GM12878 (cell line): ENCODE measurements around the gene MRPS22. TPM values are rescaled to one million over a fixed set of nuclear protein-coding genes. Genes with fewer than 3 reads are reported as not detected.

Source experiments
- ATAC-seq: fragments of 200-7000 bp; cut with Tn5 transposase; 3 replicates; pipeline ENCODE4 v1.9.1; 2020; ENCODE audit warnings: mild to moderate bottlenecking, moderate library complexity
- BruUV-seq: library from RNA; stranded (reverse); fragments of 400-500 nt; replicated peaks from 2 replicates; lab custom pipeline; 2021; lab: Mats Ljungman, UMichigan
- CTCF ChIA-PET: fragments of 300-600 bp; sonication (Branson Sonifier 250); formaldehyde crosslinking; extraction: SDS; loops from one replicate; lab custom pipeline; 2021; ENCODE audit warnings: inconsistent platforms; lab: Yijun Ruan, JAX
- POLR2A ChIA-PET: fragments of 350-600 bp; formaldehyde crosslinking; extraction: SDS; loops from one replicate; lab custom pipeline; 2021; ENCODE audit warnings: inconsistent platforms; lab: Charles Lee
- RAD21 ChIA-PET: fragments of 300-600 bp; sonication (Branson Sonifier 250); formaldehyde crosslinking; loops from one replicate; lab custom pipeline; 2023; ENCODE audit warnings: antibody characterized with exemption; ENCODE audit not compliant: unreplicated experiment; lab: Charles Lee
- SMC1A ChIA-PET: fragments of 300-600 bp; sonication (Branson Sonifier 250); formaldehyde crosslinking; loops from one replicate; lab custom pipeline; 2023; ENCODE audit not compliant: unreplicated experiment, uncharacterized antibody; lab: Charles Lee
- DNase-seq: peaks from one replicate; pipeline ENCODE4 v3.0.0-alpha.2; 2011; ENCODE audit warnings: low read depth, low spot score
- FAIRE-seq: peaks from 3 replicates; lab custom pipeline; 2011; peaks lifted over from hg19 to GRCh38; lab: Jason Lieb, UNC
- H2AFZ ChIP-seq: 2 replicates; pipeline ENCODE4 v1.6.0; 2011; ENCODE audit warnings: low read depth, low read length, control low read depth; ENCODE audit not compliant: control insufficient read depth
- H3K27ac ChIP-seq: 2 replicates; pipeline ENCODE4 v1.5.1; 2011; ENCODE audit warnings: control low read depth; ENCODE audit not compliant: control insufficient read depth, insufficient read depth
- H3K27me3 ChIP-seq, 2 experiments: replicated peaks in 1 of 2; 2 replicates each; pipeline versions ENCODE4 v1.6.0 to v1.6.1; 2011; ENCODE audit warnings: low read length in 1 of 2; ENCODE audit not compliant: control insufficient read depth in 2 of 2, insufficient read depth in 2 of 2
- H3K36me3 ChIP-seq, 2 experiments: 2 replicates each; pipeline ENCODE4 v1.5.1; 2011; ENCODE audit warnings: low read length in 1 of 2; ENCODE audit not compliant: control insufficient read depth in 2 of 2, insufficient read depth in 2 of 2
- H3K4me1 ChIP-seq: 2 replicates; pipeline ENCODE4 v1.6.1; 2011; ENCODE audit warnings: mild to moderate bottlenecking, low read length, moderate library complexity, mixed read lengths; ENCODE audit not compliant: control insufficient read depth, insufficient read depth
- H3K4me2 ChIP-seq: 2 replicates; pipeline ENCODE4 v1.6.0; 2011; ENCODE audit warnings: control low read depth; ENCODE audit not compliant: control insufficient read depth, insufficient read depth
- H3K4me3 ChIP-seq: fragments of 200-600 bp; sonication (generic); 2 replicates; pipeline ENCODE4 v1.5.1; 2016
- H3K79me2 ChIP-seq: 2 replicates; pipeline ENCODE4 v1.6.0; 2011; ENCODE audit warnings: low read length; ENCODE audit not compliant: control insufficient read depth, insufficient read depth
- H3K9ac ChIP-seq: 2 replicates; pipeline ENCODE4 v1.8.0; 2011; ENCODE audit warnings: low read length, control low read depth, mixed read lengths; ENCODE audit not compliant: control insufficient read depth, insufficient read depth
- H3K9me3 ChIP-seq: replicated peaks from 3 replicates; pipeline ENCODE4 v1.5.1; 2011; ENCODE audit warnings: mild to moderate bottlenecking, low read length; ENCODE audit not compliant: control insufficient read depth, insufficient read depth
- H4K20me1 ChIP-seq: 2 replicates; pipeline ENCODE4 v1.6.0; 2011; ENCODE audit not compliant: control insufficient read depth, insufficient read depth
- IRF5 ChIP-seq: fragments of 450-650 bp; IDR thresholded peaks from 2 replicates; pipeline ENCODE4 v1.6.1; 2017; ENCODE audit warnings: borderline replicate concordance
- KAT2A ChIP-seq: conservative IDR thresholded peaks from 2 replicates; pipeline ENCODE4 v1.6.1; 2011; ENCODE audit warnings: low read depth, low read length; ENCODE audit not compliant: control insufficient read depth
- NRF1 ChIP-seq: conservative IDR thresholded peaks from 2 replicates; pipeline ENCODE4 v1.6.1; 2011; ENCODE audit warnings: mild to moderate bottlenecking, low read depth, low read length, improper control_type of control experiment
- RELA ChIP-seq: fragments of 450-650 bp; IDR thresholded peaks from 2 replicates; pipeline ENCODE4 v1.8.0; 2014; ENCODE audit warnings: borderline replicate concordance; ENCODE audit not compliant: partially characterized antibody
- SKIL ChIP-seq: fragments of 450-650 bp; IDR thresholded peaks from 2 replicates; pipeline ENCODE4 v1.6.1; 2017; ENCODE audit warnings: mild to moderate bottlenecking, low read depth, inconsistent platforms; ENCODE audit not compliant: poor library complexity, severe bottlenecking
- SMARCA5 ChIP-seq: fragments of 450-650 bp; IDR thresholded peaks from 2 replicates; pipeline ENCODE4 v1.6.1; 2017; ENCODE audit warnings: mild to moderate bottlenecking
- ZBED1 ChIP-seq: IDR thresholded peaks from 2 replicates; pipeline ENCODE4 v1.6.1; 2016; ENCODE audit warnings: borderline replicate concordance
- WGBS: methylation state at CpG from one replicate; pipeline ENCODE4 v1.1.6; 2016; ENCODE audit warnings: low lambda C conversion rate; ENCODE audit not compliant: insufficient replicate concordance, insufficient coverage; ENCODE audit errors: missing lambda C conversion rate; 5-methylcytosine and 5-hydroxymethylcytosine counted together
- in situ Hi-C: fragments of 300-500 bp; cut with MboI; formaldehyde crosslinking; loops from 9 replicates; pipeline ENCODE4 v1.14.3; 2018; ENCODE audit warnings: mixed read lengths
- intact Hi-C: fragments of 100-400 bp; cut with micrococcal nuclease; formaldehyde crosslinking; loops from one replicate; pipeline ENCODE4 v1.14.2; 2022; ENCODE audit not compliant: unreplicated experiment
- polyA plus RNA-seq, 11 experiments: library from polyadenylated mRNA; depleted of rRNA in 4 of 11; unstranded in 6 of 11; stranded (reverse) in 5 of 11; fragments of >200 nt; fragmentation: Nextera tagmentation in 4 of 11; fragmentation: Illumina TruSeq in 1 of 11; extraction: Ambion mirVana in 4 of 11; extraction: Trizol in 1 of 11; gene quantifications; 1 replicate in 1 of 11; 2 replicates in 10 of 11; pipeline versions ENCODE4 v1.2.1 to v1.2.3, GENCODE V29; 2011 to 2016; ENCODE audit warnings: inconsistent platforms in 2 of 11, missing spikeins in 2 of 11, low read depth in 1 of 11
- total RNA-seq, 4 experiments: library from RNA; depleted of rRNA in 3 of 4; stranded (reverse); fragments of >200 nt in 3 of 4; fragmentation: Illumina TruSeq in 1 of 4; extraction: Trizol in 1 of 4; gene quantifications; 2 replicates each; pipeline versions ENCODE4 v1.2.1 to v1.2.3, GENCODE V29; 2013 to 2021
- TF ChIP-seq, protein P1 (sequence below): IDR thresholded peaks from 2 replicates; pipeline ENCODE4 v1.6.1; 2012; ENCODE audit warnings: low read depth, low read length, improper control_type of control experiment

The MRPS22 gene
- total and polyA plus RNA-seq, 10 of the 15 experiments (the other 5 are each of a cell fraction or from before 2014, with no cell fraction given): 44.3 to 146 (median 75.2) TPM

DNA sequence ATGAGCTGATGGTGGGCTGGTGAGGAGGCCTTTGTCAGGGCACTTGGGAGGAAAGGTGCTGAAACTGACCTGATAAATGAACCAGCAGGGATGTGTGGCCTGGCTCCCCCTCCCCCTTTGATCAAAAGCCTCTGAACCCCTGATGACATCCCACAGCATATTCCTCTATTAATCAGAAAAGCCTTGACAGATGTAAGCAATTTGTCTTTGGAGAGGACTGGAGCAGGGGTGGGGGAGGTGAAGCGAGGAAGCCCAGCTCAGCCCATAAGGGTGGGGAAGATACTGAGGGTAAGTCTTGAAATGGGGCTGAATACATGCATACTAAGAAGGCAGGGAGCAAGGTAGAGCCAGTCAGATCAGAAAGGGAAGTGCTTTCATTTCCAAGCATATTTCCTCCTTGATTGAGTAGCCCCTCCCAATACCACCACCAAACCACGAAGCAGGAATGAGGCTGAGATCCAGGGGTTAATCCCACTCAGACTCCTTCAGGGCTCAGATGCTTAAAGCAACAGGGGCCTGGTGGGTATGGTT is 34.7 kb upstream of the MRPS22 start (continued):
- TF ChIP-seq NRF1: no peak
- TF ChIP-seq SMARCA5: no peak
- no peak for TF ChIP-seq KAT2A
- no peak for TF ChIP-seq IRF5
- TF ChIP-seq SKIL: no peak
- TF ChIP-seq, protein P1, sequence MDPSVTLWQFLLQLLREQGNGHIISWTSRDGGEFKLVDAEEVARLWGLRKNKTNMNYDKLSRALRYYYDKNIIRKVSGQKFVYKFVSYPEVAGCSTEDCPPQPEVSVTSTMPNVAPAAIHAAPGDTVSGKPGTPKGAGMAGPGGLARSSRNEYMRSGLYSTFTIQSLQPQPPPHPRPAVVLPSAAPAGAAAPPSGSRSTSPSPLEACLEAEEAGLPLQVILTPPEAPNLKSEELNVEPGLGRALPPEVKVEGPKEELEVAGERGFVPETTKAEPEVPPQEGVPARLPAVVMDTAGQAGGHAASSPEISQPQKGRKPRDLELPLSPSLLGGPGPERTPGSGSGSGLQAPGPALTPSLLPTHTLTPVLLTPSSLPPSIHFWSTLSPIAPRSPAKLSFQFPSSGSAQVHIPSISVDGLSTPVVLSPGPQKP: no peak

GRCh38 chr3:139309880-139310279 is 33.9 kb upstream of the MRPS22 start:
- DNase-seq (no peak), FAIRE-seq (no peak), ATAC-seq (no peak)
- Histone ChIP-seq H3K4me1 (no peaks in the 10 kb centered on the region), H3K9ac (no peak overlapping the region), H3K4me3 (no peak overlapping the region), H4K20me1 (no peaks in the 10 kb centered on the region), H3K27me3 (no peaks in the 10 kb centered on the region; a peak in 1 of 4 replicates), H3K4me2 (no peak overlapping the region), H3K36me3 (no peaks in the 10 kb centered on the region), H3K27ac (no peak overlapping the region), H3K79me2 (no peaks in the 10 kb centered on the region), H3K9me3 (no peaks in the 10 kb centered on the region), H2AFZ (no peak overlapping the region)
- CTCF ChIA-PET: no interaction called here
- RAD21 ChIA-PET: no interaction called here
- POLR2A ChIA-PET: no interaction called here
- intact Hi-C loops: no loop called here
- 21% methylated on average over 4 of the region's 4 CpGs for WGBS
- in situ Hi-C loops: loop anchor here (10.0 kb wide), 2 partner anchors 205 to 375 kb away; no protein-coding TSS in a partner anchor
- no TSS peak for BruUV-seq
- SMC1A ChIA-PET: no interaction called here
- TF ChIP-seq RELA (no peak), ZBED1 (no peak)
